Progenitor cell of endocrine pancreas (in vitro differentiated cells): ENCODE measurements around the gene SP6. TPM values are rescaled to one million over a fixed set of nuclear protein-coding genes. Genes with fewer than 3 reads are reported as not detected.

Experiments used
- DNase-seq: peaks from one replicate; pipeline ENCODE4 v3.0.0; 2021; ENCODE audit warnings: low spot score; ENCODE audit not compliant: unreplicated experiment
- H3K27ac Mint-ChIP-seq: 2 replicates; pipeline ENCODE4 v1.8.0; 2021; ENCODE audit warnings: mild to moderate bottlenecking, moderate library complexity, mixed read lengths
- H3K27me3 Mint-ChIP-seq: 2 replicates; pipeline ENCODE4 v1.8.0; 2021; ENCODE audit warnings: mixed read lengths
- H3K36me3 Mint-ChIP-seq: 2 replicates; pipeline ENCODE4 v1.8.0; 2022; ENCODE audit warnings: mixed read lengths; ENCODE audit not compliant: insufficient read depth
- H3K4me1 Mint-ChIP-seq: 2 replicates; pipeline ENCODE4 v1.8.0; 2021; ENCODE audit warnings: low read depth, mixed read lengths
- H3K4me3 Mint-ChIP-seq: 2 replicates; pipeline ENCODE4 v1.8.0; 2021; ENCODE audit warnings: low read depth, mild to moderate bottlenecking, moderate library complexity, mixed read lengths
- H3K9me3 Mint-ChIP-seq: 2 replicates; pipeline ENCODE4 v1.8.0; 2021; ENCODE audit warnings: low read depth, mixed read lengths
- CTCF ChIP-seq: fragments of 200-600 bp; sonication (generic); IDR thresholded peaks from one replicate; pipeline ENCODE4 v1.5.0; 2021; ENCODE audit warnings: antibody characterized with exemption, mild to moderate bottlenecking; ENCODE audit not compliant: unreplicated experiment
- total RNA-seq: library from RNA; stranded (reverse); gene quantifications from 2 replicates; pipeline ENCODE4 v1.2.1, GENCODE V29; 2021

SP6 gene
- total RNA-seq, 1 donor from 2014 or later = 0.74 TPM

DNA sequence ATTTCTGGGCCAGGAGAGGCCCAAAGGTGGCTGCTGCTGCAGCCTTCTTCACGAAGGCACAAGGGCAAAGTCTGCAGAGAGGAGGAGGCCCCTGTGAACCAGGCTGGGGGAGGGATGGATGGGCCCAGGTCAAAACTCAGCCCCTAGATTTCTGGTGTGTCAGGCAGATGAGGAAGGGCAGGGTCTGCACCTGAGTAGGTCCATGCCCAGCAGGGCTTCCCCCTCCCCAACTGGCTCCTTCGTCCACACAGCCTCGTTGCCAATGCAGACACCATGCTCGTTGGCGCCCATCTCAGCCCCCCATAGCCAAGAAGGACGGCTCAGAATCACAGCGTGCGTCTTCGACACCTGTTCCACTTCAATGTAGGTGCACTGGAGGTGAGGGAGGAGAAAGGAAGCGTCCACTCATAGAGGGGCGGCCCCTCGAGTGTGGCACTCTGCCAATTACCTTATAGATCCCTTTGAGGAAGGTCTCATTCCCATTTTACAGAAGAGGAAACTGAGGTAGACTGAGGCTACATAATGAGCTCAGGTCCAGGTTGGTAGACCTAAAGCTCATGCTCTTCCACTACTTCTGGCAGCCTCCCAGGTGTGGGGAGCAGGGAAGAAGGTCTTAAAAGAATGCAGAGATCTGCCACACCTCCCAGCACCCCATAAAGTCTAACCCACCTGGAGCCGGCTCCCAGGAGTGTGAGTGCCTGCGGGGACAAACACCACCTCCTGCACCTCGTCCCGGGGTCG is 10.8 kb downstream of the SP6 start:
- TF ChIP-seq CTCF = no peak

GRCh38 chr17:47839071-47839470 is 11.9 kb downstream of the SP6 start:
- Mint-ChIP-seq H3K27me3 (no peaks in the 10 kb centered on the region), H3K4me3 (peak overlapping the region; percentile 94), H3K27ac (no peak overlapping the region), H3K4me1 (peaks cover 20% of the 10 kb centered on the region), H3K36me3 (peaks cover 3% of the 10 kb centered on the region), H3K9me3 (no peaks in the 10 kb centered on the region)
- TF ChIP-seq CTCF = no peak
- no peak for DNase-seq

More for the DNA sequence above, 10.8 kb downstream of the SP6 start:
- H3K27ac Mint-ChIP-seq = peak overlapping the region; percentile 62
- DNase-seq = no peak
- H3K9me3 Mint-ChIP-seq = no peaks in the 10 kb centered on the region
- peaks cover 3% of the 10 kb centered on the region for H3K36me3 Mint-ChIP-seq
- H3K4me1 Mint-ChIP-seq = peaks cover 20% of the 10 kb centered on the region
- H3K27me3 Mint-ChIP-seq = peaks cover 6% of the 10 kb centered on the region
- H3K4me3 Mint-ChIP-seq = peak overlapping the region; percentile 94

DNA sequence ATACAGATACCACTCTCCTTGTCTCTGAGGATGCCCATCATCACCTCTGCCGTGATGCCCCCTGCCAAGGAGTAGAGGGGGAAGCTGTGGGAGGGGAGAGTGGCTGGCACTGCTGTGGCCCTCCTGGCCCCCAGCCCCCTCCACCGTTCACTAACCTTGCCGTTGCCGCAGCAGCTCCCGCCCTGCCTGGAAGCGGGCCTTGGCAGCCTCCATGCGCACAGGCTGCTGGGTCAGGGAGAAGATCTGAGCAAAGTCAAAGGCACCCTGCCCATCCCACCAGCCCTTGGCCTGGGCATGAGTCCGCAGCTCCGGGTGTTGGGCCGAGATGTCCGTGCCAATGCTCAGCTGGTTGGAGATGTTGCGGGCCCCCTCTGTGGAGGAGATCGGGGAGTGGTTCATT is 12.3 kb downstream of the SP6 start:
- Mint-ChIP-seq H3K4me3 (peak overlapping the region; percentile 33), H3K36me3 (peaks cover 3% of the 10 kb centered on the region), H3K27me3 (no peaks in the 10 kb centered on the region), H3K4me1 (peaks cover 20% of the 10 kb centered on the region), H3K9me3 (no peaks in the 10 kb centered on the region), H3K27ac (no peak overlapping the region)
- no peak for TF ChIP-seq CTCF
- no peak for DNase-seq

- H3K27ac Mint-ChIP-seq = no peak overlapping the region
- H3K36me3 Mint-ChIP-seq = peaks cover 3% of the 10 kb centered on the region
- H3K27me3 Mint-ChIP-seq = no peaks in the 10 kb centered on the region
- no peak for DNase-seq
- no peak for TF ChIP-seq CTCF
- no peak overlapping the region for H3K4me3 Mint-ChIP-seq
- H3K4me1 Mint-ChIP-seq = peaks cover 15% of the 10 kb centered on the region
- H3K9me3 Mint-ChIP-seq = no peaks in the 10 kb centered on the region
These were observed 13.4 kb downstream of the SP6 start for GRCh38 chr17:47837401-47838039.

- no peaks in the 10 kb centered on the region for H3K9me3 Mint-ChIP-seq
- peaks cover 3% of the 10 kb centered on the region for H3K36me3 Mint-ChIP-seq
- no peak for DNase-seq
- H3K27ac Mint-ChIP-seq = no peak overlapping the region
- H3K4me3 Mint-ChIP-seq = no peak overlapping the region
- H3K27me3 Mint-ChIP-seq = no peaks in the 10 kb centered on the region
- H3K4me1 Mint-ChIP-seq = peaks cover 21% of the 10 kb centered on the region
- no peak for TF ChIP-seq CTCF
These were observed 14.4 kb downstream of the SP6 start for GRCh38 chr17:47836601-47837000.
